GM12865 (cell line): ENCODE data around the gene PFN1.
A peak's percentile ranks its signal among the peaks of the same experiment; 100 is the strongest.

ENCODE experiments used
- DNase-seq: peaks from one replicate; pipeline ENCODE4 v3.0.0; 2010; ENCODE audit warnings: low read depth
- H3K4me3 ChIP-seq: 2 replicates; pipeline ENCODE4 v1.5.1; 2011; ENCODE audit warnings: mild to moderate bottlenecking, low read depth, low read length, control low read depth
- TF ChIP-seq, protein P1 (sequence below): IDR thresholded peaks from 2 replicates; pipeline ENCODE4 v1.5.1; 2011; ENCODE audit warnings: low read length, control low read depth, low read depth, inconsistent platforms; ENCODE audit not compliant: insufficient read depth; ENCODE audit errors: missing control alignments

PFN1 gene

DNA sequence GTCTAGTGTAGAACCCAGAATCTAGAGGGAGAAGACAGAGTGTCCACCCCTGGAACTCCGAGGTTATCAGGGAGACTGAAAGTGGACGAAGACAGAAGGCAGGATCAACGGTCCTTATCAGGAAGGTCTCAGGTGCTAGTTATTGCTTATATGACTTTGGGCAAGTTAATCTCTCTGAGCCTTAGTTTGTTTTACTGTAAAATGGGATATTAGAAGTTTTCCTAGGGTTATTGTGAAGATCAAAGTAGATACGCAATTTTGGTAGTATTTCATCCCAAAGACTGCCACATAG lies 7.1 kb downstream of the PFN1 start:
- TF ChIP-seq, protein P1, sequence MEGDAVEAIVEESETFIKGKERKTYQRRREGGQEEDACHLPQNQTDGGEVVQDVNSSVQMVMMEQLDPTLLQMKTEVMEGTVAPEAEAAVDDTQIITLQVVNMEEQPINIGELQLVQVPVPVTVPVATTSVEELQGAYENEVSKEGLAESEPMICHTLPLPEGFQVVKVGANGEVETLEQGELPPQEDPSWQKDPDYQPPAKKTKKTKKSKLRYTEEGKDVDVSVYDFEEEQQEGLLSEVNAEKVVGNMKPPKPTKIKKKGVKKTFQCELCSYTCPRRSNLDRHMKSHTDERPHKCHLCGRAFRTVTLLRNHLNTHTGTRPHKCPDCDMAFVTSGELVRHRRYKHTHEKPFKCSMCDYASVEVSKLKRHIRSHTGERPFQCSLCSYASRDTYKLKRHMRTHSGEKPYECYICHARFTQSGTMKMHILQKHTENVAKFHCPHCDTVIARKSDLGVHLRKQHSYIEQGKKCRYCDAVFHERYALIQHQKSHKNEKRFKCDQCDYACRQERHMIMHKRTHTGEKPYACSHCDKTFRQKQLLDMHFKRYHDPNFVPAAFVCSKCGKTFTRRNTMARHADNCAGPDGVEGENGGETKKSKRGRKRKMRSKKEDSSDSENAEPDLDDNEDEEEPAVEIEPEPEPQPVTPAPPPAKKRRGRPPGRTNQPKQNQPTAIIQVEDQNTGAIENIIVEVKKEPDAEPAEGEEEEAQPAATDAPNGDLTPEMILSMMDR = no peak
- DNase-seq = no peak
- peak overlapping the region; percentile 97 for H3K4me3 ChIP-seq

DNA sequence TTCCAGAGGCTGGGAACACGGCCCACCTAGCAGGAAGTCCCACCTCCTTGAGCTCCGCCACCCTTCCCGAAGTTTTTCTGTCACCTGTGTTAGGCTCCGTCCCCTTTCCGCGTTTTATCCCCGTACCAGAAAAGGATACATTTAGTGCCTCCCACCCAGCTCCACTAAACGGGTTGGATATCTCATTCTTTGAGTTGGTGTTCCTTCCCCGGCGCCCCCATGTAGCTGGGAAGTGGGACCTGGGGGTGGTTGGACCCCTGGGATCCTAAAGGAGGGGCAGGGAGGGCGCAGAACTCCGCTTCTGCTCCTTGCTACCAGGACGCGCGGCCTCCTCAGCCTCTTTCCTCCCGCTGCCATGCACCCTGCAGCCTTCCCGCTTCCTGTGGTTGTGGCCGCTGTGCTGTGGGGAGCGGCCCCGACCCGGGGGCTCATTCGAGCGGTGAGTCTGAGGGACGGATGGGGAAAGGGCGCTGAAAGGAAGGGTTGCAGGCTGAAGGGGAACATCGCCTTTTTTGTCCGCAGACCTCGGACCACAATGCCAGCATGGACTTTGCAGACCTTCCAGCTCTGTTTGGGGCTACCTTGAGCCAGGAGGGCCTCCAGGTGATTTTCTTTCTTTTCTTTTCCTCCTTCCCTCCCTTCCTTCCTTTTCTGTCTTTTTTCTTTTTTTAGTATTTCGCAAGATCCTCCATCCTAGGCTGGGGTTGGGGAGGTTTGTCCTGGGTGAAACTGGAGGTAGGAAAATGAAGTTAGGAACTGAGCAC lies 7.6 kb downstream of the PFN1 start:
- TF ChIP-seq, protein P1 = no peak
- peak overlapping the region; percentile 97 for H3K4me3 ChIP-seq
- DNase-seq = peak; percentile 67

DNA sequence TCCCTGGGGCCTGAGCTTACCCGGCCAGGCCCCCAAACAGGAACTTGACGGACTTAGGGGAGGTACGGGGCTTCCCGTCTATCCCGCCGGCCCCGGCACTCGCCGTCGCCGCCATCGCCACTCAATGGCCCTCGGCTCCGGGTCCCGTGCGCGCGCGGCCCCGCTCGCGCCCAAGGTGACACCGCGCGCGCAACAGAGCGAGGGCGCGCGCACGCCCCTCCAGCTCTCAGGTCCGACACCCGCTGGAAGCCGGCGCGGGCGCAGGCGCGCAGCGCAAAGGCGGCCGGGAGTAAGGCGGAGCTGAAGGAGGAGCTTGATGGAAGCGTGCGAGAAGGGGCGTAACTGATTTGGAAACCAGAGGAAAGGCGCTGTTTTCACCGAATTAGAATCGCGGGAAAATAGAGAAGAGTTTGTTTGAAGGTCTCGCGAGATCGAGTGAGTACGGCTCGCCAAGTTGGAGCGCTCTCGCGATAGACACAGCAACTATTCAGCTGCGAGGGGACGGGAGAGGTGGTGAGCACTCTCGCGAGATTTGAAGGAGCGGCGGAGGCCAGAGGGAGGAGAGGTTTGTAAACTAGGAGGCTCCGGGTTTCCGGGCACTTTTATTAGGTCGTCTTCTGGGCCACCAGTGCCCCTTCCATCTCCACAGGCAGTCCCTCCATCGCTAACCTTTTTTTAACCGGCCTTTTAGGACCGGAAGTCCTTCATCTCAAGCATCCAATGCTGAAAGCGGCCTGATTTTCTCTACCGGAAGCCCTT lies 8.4 kb downstream of the PFN1 start, which contains the start of the genes RNF167 and SLC25A11:
TSS of gene RNF167 (plus strand) at position 473 of the 759 bp plus-strand sequence. CDS start 642 bp downstream, outside the sequence.
TSS of gene SLC25A11 (minus strand) at position 251 of the 759 bp plus-strand sequence. CDS start at position 115, 136 bp downstream.
- TF ChIP-seq, protein P1 = no peak
- peak within 1 kb of the TSS; percentile 97 for H3K4me3 ChIP-seq
- DNase-seq = peak; percentile 100

DNA sequence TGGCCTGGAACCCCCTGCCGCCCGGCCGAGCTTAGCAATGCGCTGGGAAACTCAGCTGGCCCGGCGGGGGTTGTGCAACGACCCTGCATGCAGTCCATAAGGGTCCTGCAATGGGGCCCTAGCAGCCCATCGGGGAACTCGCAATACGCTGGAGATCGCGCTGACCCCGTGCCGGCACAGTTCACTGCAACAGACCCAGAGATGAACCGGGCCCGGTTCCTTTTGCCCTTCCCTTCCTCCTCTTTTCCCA lies 8.9 kb downstream of the PFN1 start:
- TF ChIP-seq, protein P1 = no peak
- H3K4me3 ChIP-seq = peak overlapping the region; percentile 92
- no peak for DNase-seq

DNA sequence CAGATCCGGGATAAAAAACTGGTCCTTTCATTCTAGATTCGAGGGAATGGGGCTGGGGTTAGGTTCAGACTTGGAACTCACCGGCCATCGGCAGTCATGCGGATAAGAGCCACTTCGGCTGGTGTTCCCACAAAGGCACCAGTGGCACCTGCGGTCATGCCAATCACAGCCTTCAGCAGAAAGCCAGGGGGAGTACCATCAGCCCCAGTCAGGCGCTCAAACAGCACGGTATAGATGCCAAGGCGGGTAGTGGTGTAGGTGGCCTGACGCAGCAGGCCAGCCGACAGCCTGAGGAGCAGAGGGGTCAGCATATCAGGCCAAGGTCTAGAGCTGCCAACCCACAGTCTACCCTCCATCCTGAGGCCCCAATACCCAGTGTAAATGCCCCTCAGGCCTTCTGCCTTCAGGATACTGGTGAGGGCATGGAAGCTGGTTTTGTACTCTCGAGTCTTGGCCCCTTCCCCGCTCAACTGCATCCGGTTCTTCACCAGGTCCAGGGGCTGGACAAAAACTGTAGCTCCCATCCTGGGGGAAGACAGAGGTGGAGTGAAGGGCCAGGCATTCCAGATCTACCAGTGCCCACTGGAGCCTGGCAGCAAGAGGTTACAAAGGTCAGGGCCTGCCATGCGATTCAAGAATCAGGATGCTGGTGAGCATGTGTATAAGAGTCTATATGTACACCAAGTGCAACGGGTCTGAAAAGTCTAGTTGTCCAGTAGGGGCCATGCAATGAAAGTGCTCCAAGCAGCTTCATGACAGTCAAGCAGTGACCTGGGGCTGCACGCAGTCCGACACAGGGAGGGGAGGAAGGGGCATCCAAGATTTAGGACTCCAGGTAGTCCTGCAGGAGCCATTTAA lies 9.4 kb downstream of the PFN1 start:
- peak; percentile 50 for DNase-seq

DNA sequence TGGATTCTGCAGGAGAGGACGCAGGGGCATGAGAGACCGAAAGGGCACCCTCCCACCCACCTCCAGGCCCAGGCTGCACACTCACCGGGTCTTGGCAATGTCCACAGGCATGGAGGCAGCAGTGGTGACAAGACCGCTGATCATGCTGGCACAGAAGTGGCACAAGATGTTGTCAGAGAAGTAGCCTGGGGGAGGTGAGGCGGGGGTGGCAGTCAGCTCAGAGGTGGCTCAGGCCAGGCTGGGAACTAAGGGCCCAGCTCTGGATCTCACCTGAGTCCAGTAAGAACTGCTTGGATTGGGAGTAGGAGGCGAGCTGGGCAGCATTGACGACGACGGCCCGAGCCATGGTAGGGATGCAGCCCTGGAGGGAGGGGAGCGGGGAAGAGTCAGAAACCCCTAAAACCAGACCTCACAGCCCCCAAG lies 10.2 kb downstream of the PFN1 start:
- no peak for DNase-seq
- H3K4me3 ChIP-seq = no peak overlapping the region
- TF ChIP-seq, protein P1 = no peak

More for the DNA sequence above, 9.4 kb downstream of the PFN1 start:
- TF ChIP-seq, protein P1 = no peak
- H3K4me3 ChIP-seq = peak overlapping the region; percentile 92
